ENCODE measurements around the gene STC2.

DNA sequence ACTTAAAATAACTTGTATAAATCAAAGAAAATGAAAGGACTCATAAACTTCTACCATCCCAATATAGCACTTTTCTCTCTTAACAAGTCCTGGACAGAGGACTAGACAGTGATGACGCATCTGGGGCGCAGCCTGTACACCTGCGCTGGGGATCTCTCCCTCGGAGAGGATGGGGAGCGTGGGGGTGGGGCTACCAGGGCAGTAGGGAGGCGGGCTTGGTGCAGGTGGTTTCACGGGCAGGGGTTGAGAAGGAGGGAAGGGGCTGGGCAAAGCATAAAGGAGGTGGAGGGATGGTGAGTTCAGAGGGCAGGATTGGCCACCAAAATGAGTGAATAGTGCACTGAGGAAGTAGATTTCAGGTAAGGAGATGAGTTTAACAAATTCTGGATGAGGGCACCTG, 41.1 kb downstream of the STC2 start:
- TF ChIP-seq EZH2 (IDR thresholded peaks at IDR 0.05; ENCODE audit: low read length) = no peak
- TF ChIP-seq, protein P1, sequence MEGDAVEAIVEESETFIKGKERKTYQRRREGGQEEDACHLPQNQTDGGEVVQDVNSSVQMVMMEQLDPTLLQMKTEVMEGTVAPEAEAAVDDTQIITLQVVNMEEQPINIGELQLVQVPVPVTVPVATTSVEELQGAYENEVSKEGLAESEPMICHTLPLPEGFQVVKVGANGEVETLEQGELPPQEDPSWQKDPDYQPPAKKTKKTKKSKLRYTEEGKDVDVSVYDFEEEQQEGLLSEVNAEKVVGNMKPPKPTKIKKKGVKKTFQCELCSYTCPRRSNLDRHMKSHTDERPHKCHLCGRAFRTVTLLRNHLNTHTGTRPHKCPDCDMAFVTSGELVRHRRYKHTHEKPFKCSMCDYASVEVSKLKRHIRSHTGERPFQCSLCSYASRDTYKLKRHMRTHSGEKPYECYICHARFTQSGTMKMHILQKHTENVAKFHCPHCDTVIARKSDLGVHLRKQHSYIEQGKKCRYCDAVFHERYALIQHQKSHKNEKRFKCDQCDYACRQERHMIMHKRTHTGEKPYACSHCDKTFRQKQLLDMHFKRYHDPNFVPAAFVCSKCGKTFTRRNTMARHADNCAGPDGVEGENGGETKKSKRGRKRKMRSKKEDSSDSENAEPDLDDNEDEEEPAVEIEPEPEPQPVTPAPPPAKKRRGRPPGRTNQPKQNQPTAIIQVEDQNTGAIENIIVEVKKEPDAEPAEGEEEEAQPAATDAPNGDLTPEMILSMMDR (optimal IDR thresholded peaks at IDR 0.05 in 1 of 3, IDR thresholded peaks at IDR 0.05 in 1 of 3, conservative IDR thresholded peaks at IDR 0.05 in 1 of 3; ENCODE audit: extremely low read depth in 1 of 3, insufficient read depth in 2 of 3, low read length in 3 of 3) = no peak

Data from keratinocyte (primary cell).